HCT116 (cell line): ENCODE measurements around the gene GK. TPM values are rescaled to one million over a fixed set of nuclear protein-coding genes. Genes with fewer than 3 reads are reported as not detected.

Experiments
- ATAC-seq: fragments of 200-7000 bp; cut with Tn5 transposase; 2 replicates; pipeline ENCODE4 v1.9.1; 2020; ENCODE audit warnings: mild to moderate bottlenecking, moderate library complexity
- BruUV-seq: library from RNA; stranded (reverse); fragments of 400-500 nt; replicated peaks from 2 replicates; lab custom pipeline; 2021; lab: Mats Ljungman, UMichigan
- CTCF ChIA-PET: fragments of 300-600 bp; sonication (Branson Sonifier 250); formaldehyde crosslinking; loops from one replicate; lab custom pipeline; 2021; ENCODE audit warnings: antibody characterized with exemption; lab: Charles Lee
- POLR2A ChIA-PET: fragments of 300-600, 350-600 bp; sonication (Branson Sonifier 250); formaldehyde crosslinking; loops from one replicate; lab custom pipeline; 2021; ENCODE audit warnings: antibody characterized with exemption; lab: Charles Lee
- RAD21 ChIA-PET, 2 experiments: fragments of 300-600 bp; sonication (Branson Sonifier 250); formaldehyde crosslinking; loops; one replicate each; lab custom pipeline; 2023; ENCODE audit warnings: low total read pairs in 2 of 2; ENCODE audit not compliant: uncharacterized antibody in 2 of 2, unreplicated experiment in 2 of 2, low non-redundant PET in 1 of 2; lab: Charles Lee
- DNase-seq: peaks from one replicate; pipeline ENCODE4 v3.0.0-alpha.2; 2010; ENCODE audit warnings: low read depth, low spot score
- H2AFZ ChIP-seq: fragments of 200-600 bp; shearing (Covaris generic), sonication (generic); 2 replicates; pipeline ENCODE4 v1.6.1; 2017; ENCODE audit warnings: low read depth, mixed run types, mixed read lengths, antibody characterized with exemption, low read length; ENCODE audit not compliant: poor library complexity, severe bottlenecking
- H3K27ac ChIP-seq: 2 replicates; pipeline ENCODE4 v1.5.1; 2012; ENCODE audit warnings: low read depth, low read length
- H3K27me3 ChIP-seq: fragments of 200-600 bp; sonication (generic); 2 replicates; pipeline ENCODE4 v1.6.1; 2016; ENCODE audit warnings: mixed run types, low read length, mixed read lengths; ENCODE audit not compliant: insufficient read depth
- H3K36me3 ChIP-seq, 2 experiments: fragments of 200-500 bp in 1 of 2; fragments of 200-600 bp in 1 of 2; sonication (Bioruptor generic) in 1 of 2; sonication (generic) in 1 of 2; 2 replicates each; pipeline versions ENCODE4 v1.5.1 to v1.6.1; 2014 to 2016; ENCODE audit warnings: low read length in 2 of 2, inconsistent platforms in 1 of 2, mixed read lengths in 1 of 2, mixed run types in 1 of 2; ENCODE audit not compliant: insufficient read depth in 2 of 2, control insufficient read depth in 1 of 2
- H3K4me1 ChIP-seq, 2 experiments: fragments of 200-600 bp in 1 of 2; sonication (generic) in 1 of 2; 2 replicates each; pipeline versions ENCODE4 v1.5.1 to v1.6.1; 2012 to 2017; ENCODE audit warnings: low read length in 2 of 2, inconsistent platforms in 1 of 2, mild to moderate bottlenecking in 1 of 2, mixed read lengths in 1 of 2, mixed run types in 1 of 2, moderate library complexity in 1 of 2; ENCODE audit not compliant: insufficient read depth in 2 of 2, control insufficient read depth in 1 of 2
- H3K4me2 ChIP-seq: fragments of 200-600 bp; sonication (generic); 2 replicates; pipeline ENCODE4 v1.6.1; 2017; ENCODE audit warnings: mixed run types, low read length, mixed read lengths
- H3K4me3 ChIP-seq, 2 experiments: fragments of 200-600 bp in 1 of 2; sonication (generic) in 1 of 2; replicated peaks in 1 of 2; 2 replicates each; pipeline ENCODE4 v1.5.1; 2011 to 2016; ENCODE audit warnings: low read length in 2 of 2, control low read depth in 1 of 2, low read depth in 1 of 2, mild to moderate bottlenecking in 1 of 2, mixed read lengths in 1 of 2, mixed run types in 1 of 2
- H3K79me2 ChIP-seq: fragments of 200-600 bp; sonication (generic); 2 replicates; pipeline ENCODE4 v1.6.1; 2017; ENCODE audit warnings: mild to moderate bottlenecking, mixed run types, low read length, moderate library complexity, mixed read lengths; ENCODE audit not compliant: insufficient read depth
- H3K9ac ChIP-seq: fragments of 200-600 bp; sonication (generic); 2 replicates; pipeline ENCODE4 v1.6.1; 2016; ENCODE audit warnings: low read length, mixed read lengths
- H3K9me2 ChIP-seq: fragments of 200-600 bp; sonication (generic), shearing (Covaris generic); 2 replicates; pipeline ENCODE4 v1.6.1; 2017; ENCODE audit warnings: mixed run types, mild to moderate bottlenecking, moderate library complexity; ENCODE audit not compliant: insufficient read depth
- H3K9me3 ChIP-seq, 2 experiments: fragments of 200-500 bp in 1 of 2; fragments of 200-600 bp in 1 of 2; sonication (Bioruptor generic) in 1 of 2; sonication (generic) in 1 of 2; 2 replicates each; pipeline ENCODE4 v1.6.1; 2014 to 2017; ENCODE audit warnings: low read length in 2 of 2, mixed read lengths in 2 of 2, inconsistent platforms in 1 of 2, low read depth in 1 of 2, mild to moderate bottlenecking in 1 of 2, mixed run types in 1 of 2, moderate library complexity in 1 of 2; ENCODE audit not compliant: control insufficient read depth in 1 of 2, insufficient read depth in 1 of 2
- H4K20me1 ChIP-seq: fragments of 200-600 bp; sonication (generic), shearing (Covaris generic); 2 replicates; pipeline ENCODE4 v1.6.1; 2017; ENCODE audit warnings: mixed run types, mild to moderate bottlenecking, moderate library complexity; ENCODE audit not compliant: insufficient read depth
- CEBPB ChIP-seq: IDR thresholded peaks from 2 replicates; pipeline ENCODE4 v1.6.1; 2012; ENCODE audit warnings: low read depth
- CTCF ChIP-seq, 3 experiments: fragments of 200-600 bp in 1 of 3; sonication (generic) in 1 of 3; IDR thresholded peaks in 2 of 3; conservative IDR thresholded peaks in 1 of 3; 2 replicates each; pipeline ENCODE4 v1.5.1; 2012 to 2017; ENCODE audit warnings: low read depth in 2 of 3, low read length in 2 of 3, antibody characterized with exemption in 1 of 3, borderline replicate concordance in 1 of 3, control low read depth in 1 of 3, mild to moderate bottlenecking in 1 of 3, mixed read lengths in 1 of 3, mixed run types in 1 of 3, moderate library complexity in 1 of 3; ENCODE audit not compliant: insufficient read depth in 1 of 3
- EGR1 ChIP-seq: IDR thresholded peaks from 2 replicates; pipeline ENCODE4 v1.6.1; 2012; ENCODE audit warnings: low read depth
- ELF1 ChIP-seq: IDR thresholded peaks from 2 replicates; pipeline ENCODE4 v1.6.1; 2012; ENCODE audit warnings: low read depth, borderline replicate concordance
- EZH2 ChIP-seq: fragments of 200-600 bp; sonication (generic); IDR thresholded peaks from 2 replicates; pipeline ENCODE4 v1.6.1; 2017; ENCODE audit warnings: antibody characterized with exemption, mixed run types
- EZH2phosphoT487 ChIP-seq: fragments of 200-600 bp; IDR thresholded peaks from 2 replicates; pipeline ENCODE4 v1.6.1; 2018; ENCODE audit warnings: antibody characterized with exemption, borderline replicate concordance
- FOSL1 ChIP-seq: IDR thresholded peaks from 2 replicates; pipeline ENCODE4 v1.6.1; 2012; ENCODE audit warnings: low read depth
- POLR2A ChIP-seq: IDR thresholded peaks from 2 replicates; pipeline ENCODE4 v1.7.0; 2011; ENCODE audit warnings: borderline replicate concordance; ENCODE audit not compliant: insufficient read depth, insufficient read length; ENCODE audit errors: extremely low read depth
- RAD21 ChIP-seq: IDR thresholded peaks from 2 replicates; pipeline ENCODE4 v1.6.1; 2012; ENCODE audit warnings: low read depth, mild to moderate bottlenecking
- SIN3A ChIP-seq: IDR thresholded peaks from 2 replicates; pipeline ENCODE4 v1.6.1; 2012; ENCODE audit warnings: low read depth
- YY1 ChIP-seq: IDR thresholded peaks from 2 replicates; pipeline ENCODE4 v1.6.1; 2011; ENCODE audit warnings: low read length, low read depth, moderate library complexity, mild to moderate bottlenecking; ENCODE audit not compliant: insufficient replicate concordance; ENCODE audit errors: extremely low read depth
- ZBTB33 ChIP-seq: IDR thresholded peaks from 2 replicates; pipeline ENCODE4 v1.6.1; 2011; ENCODE audit warnings: mild to moderate bottlenecking, low read length, moderate library complexity; ENCODE audit not compliant: insufficient replicate concordance; ENCODE audit errors: extremely low read depth
- ZNF274 ChIP-seq: fragments of 200-500 bp; sonication (Bioruptor generic); IDR thresholded peaks from 2 replicates; pipeline ENCODE4 v1.6.1; 2014; ENCODE audit warnings: mild to moderate bottlenecking, low read depth, low read length, inconsistent platforms
- intact Hi-C: fragments of 100-400 bp; cut with micrococcal nuclease; formaldehyde crosslinking; loops from 2 replicates; pipeline ENCODE4 v1.10.0; 2022
- total RNA-seq: library from RNA; stranded (reverse); gene quantifications from one replicate; pipeline ENCODE4 v1.2.1, GENCODE V29; 2021; ENCODE audit not compliant: unreplicated experiment

The GK gene
- total RNA-seq, 1 experiment from 2014 or later, result 4.3 TPM

GRCh38 chrX:30713061-30713525 is 59.9 kb downstream of the GK start:
- intact Hi-C loops, result loop anchor here (1.0 to 5.0 kb wide), 3 partner anchors 78 to 436 kb away; no protein-coding TSS in a partner anchor
- no peaks in the 10 kb centered on the region for H3K27me3 ChIP-seq
- H3K4me2 ChIP-seq, result no peak overlapping the region

More at GRCh38 chrX:30713061-30713525, 59.9 kb downstream of the GK start:
- RAD21 ChIA-PET, result no interaction called here
- no peaks in the 10 kb centered on the region for H4K20me1 ChIP-seq
- no peak for TF ChIP-seq EZH2phosphoT487
- TF ChIP-seq RAD21, result peak; percentile 66
- TF ChIP-seq EZH2, result no peak
- TF ChIP-seq FOSL1, result no peak
- TF ChIP-seq CTCF (IDR thresholded peaks at IDR 0.05 in 2 of 3, conservative IDR thresholded peaks at IDR 0.05 in 1 of 3; ENCODE audit: borderline replicate concordance in 1 of 3, insufficient read depth in 1 of 3, low read depth in 2 of 3, low read length in 2 of 3), result peak; percentile 58 to 67 (median 64); a peak in 5 of 6 replicates
- TF ChIP-seq POLR2A, result no peak
- no peak for TF ChIP-seq YY1
- TF ChIP-seq ELF1, result no peak
- no peak for TF ChIP-seq ZNF274
- TF ChIP-seq ZBTB33, result no peak
- no peak for TF ChIP-seq EGR1
- TF ChIP-seq CEBPB, result peak; percentile 51; the same call in 1 of the 2 replicates
- no peak for TF ChIP-seq SIN3A
- TF ChIP-seq, all 23 proteins: peak for 3
- Histone ChIP-seq H3K79me2 (no peaks in the 10 kb centered on the region), H3K9ac (no peak overlapping the region), H3K27ac (no peak overlapping the region), H3K4me3 (no peak overlapping the region), H3K9me2 (no peaks in the 10 kb centered on the region), H3K4me1 (no peaks in the 10 kb centered on the region), H2AFZ (no peak overlapping the region), H3K36me3 (no peaks in the 10 kb centered on the region), H3K9me3 (no peaks in the 10 kb centered on the region)
- ATAC-seq, result peak; percentile 76
- peak; percentile 21 for DNase-seq
- ChIA-PET POLR2A (no interaction called here), CTCF (interaction anchor here (1.3 kb wide), 1 partner anchor 78 kb away, joined by 5 read pairs; no protein-coding TSS in a partner anchor)
- BruUV-seq, result no TSS peak
